ENCODE measurements around the gene ACYP1.

Gene ACYP1

DNA sequence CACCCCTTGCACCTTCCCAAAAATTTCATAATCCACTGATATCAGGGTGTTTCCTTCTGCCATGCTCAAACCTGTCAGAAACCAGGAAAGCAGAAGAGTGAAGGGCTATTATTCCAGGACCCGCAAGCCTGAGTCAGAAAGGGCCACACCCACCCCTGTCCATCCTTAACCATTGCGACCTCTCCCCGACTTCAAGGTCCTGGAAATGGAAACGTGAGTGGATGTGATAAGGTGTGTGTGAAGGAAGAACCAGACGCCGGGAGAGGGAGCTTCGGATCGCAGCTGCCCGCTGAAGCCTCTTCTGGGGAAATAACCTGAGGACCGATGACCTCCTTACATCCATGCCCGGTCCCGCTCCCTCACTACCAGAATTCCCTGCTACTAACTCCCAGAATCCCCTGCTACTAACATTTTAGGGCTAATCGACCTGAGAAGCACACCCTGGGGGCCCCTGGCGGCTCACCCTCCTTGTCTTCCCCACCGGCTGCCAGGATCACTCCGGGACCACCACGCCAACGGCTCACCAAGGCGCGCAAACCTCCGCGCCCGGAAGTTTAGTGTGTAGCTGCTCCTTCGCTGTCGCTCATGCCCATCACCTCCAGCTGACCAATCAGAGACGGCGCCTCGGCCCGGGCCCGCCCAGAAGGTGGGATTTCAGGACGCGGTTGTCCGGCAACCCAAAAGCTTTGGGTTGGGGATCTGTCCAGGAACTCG, at the start of gene ACYP1:
TSS of gene ACYP1 (minus strand) at position 534 of the 714 bp plus-strand sequence. CDS start at position 63, 471 bp downstream.
- Histone ChIP-seq H3K27me3 (peaks cover 7 to 17% (median 14%) of the 10 kb centered on the region in 11 experiments), H3K36me3 (peaks cover 0 to 30% (median 21%) of the 10 kb centered on the region in 11 experiments; a peak in 19 of 22 replicates), H3K4me2 (peak within 1 kb of the TSS; percentile 75 to 98 (median 95)), H4K20me1 (no peaks in the 10 kb centered on the region), H3K27ac (peak within 1 kb of the TSS; percentile 40 to 80 (median 71); a peak in 20 of 22 replicates), H3K4me3 (peak within 1 kb of the TSS; percentile 73 to 90 (median 82)), H3K9me3 (replicated peaks in 1 of 11) (peaks cover 6 to 13% (median 10%) of the 10 kb centered on the region in 11 experiments; a peak in 17 of 22 replicates), H3K4me1 (peaks cover 12 to 37% (median 19%) of the 10 kb centered on the region in 10 experiments), H3K9ac (peak within 1 kb of the TSS; percentile 72 to 85 (median 81))
- TF ChIP-seq Cebpa-rat (IDR thresholded peaks at IDR 0.05), result no peak

GRCh38 chr14:75109877-75110276, 46.1 kb upstream of the ACYP1 start:
- H3K36me3 ChIP-seq, result peaks cover 96 to 100% (median 100%) of the 10 kb centered on the region in 11 experiments
- no peak for TF ChIP-seq Cebpa-rat (IDR thresholded peaks at IDR 0.05)

GRCh38 chr14:75107186-75107585, 43.4 kb upstream of the ACYP1 start:
- 0 out of 22 replicates have a peak, but pooled peaks cover 0 to 5% (median 0%) of the 10 kb centered on the region in 11 experiments for H4K20me1 ChIP-seq
- TF ChIP-seq Cebpa-rat (IDR thresholded peaks at IDR 0.05), result no peak
- peaks cover 94 to 100% (median 96%) of the 10 kb centered on the region in 11 experiments for H3K36me3 ChIP-seq
- no peak overlapping the region for H3K4me2 ChIP-seq
- H3K4me3 ChIP-seq, result no peak overlapping the region
- H3K9me3 ChIP-seq (replicated peaks in 1 of 11), result no peaks in the 10 kb centered on the region
- H3K4me1 ChIP-seq, result no peaks in the 10 kb centered on the region
- H3K9ac ChIP-seq, result no peak overlapping the region
- H3K27me3 ChIP-seq, result no peaks in the 10 kb centered on the region
- H3K27ac ChIP-seq, result no peak overlapping the region

More at GRCh38 chr14:75109877-75110276, 46.1 kb upstream of the ACYP1 start:
- H3K9me3 ChIP-seq (replicated peaks in 1 of 11), result no peaks in the 10 kb centered on the region
- no peak overlapping the region for H3K27ac ChIP-seq
- H4K20me1 ChIP-seq, result 0 out of 22 replicates have a peak, but pooled peaks cover 0 to 6% (median 0%) of the 10 kb centered on the region in 11 experiments
- H3K4me1 ChIP-seq, result peaks cover 0 to 8% (median 6%) of the 10 kb centered on the region in 10 experiments; a peak in 10 of 20 replicates
- H3K27me3 ChIP-seq, result no peaks in the 10 kb centered on the region
- no peak overlapping the region for H3K9ac ChIP-seq
- H3K4me3 ChIP-seq, result no peak overlapping the region
- no peak overlapping the region for H3K4me2 ChIP-seq

DNA sequence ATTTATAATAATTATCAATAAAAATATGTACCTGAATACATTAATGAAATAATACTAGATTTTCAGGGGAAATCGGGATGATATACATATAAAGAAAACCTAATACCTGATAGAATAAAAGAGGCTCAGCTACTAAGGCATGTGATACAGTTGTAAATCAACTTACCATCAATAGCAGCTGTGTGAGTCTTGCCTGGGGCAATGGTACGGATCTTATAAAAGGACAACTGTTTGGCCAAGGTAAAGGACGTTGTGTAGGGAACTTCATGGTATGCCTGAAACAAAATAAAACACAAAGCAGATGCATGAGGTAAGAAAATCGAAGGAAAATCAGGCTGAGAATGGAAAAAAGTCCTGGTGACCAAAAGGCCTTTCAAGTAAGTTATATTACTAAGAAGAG, 37.7 kb upstream of the ACYP1 start:
- no peaks in the 10 kb centered on the region for H3K27me3 ChIP-seq
- no peaks in the 10 kb centered on the region for H3K9me3 ChIP-seq (replicated peaks in 1 of 11)
- peaks cover 93 to 100% (median 96%) of the 10 kb centered on the region in 11 experiments for H3K36me3 ChIP-seq
- TF ChIP-seq Cebpa-rat (IDR thresholded peaks at IDR 0.05), result no peak
- H4K20me1 ChIP-seq, result peaks cover 0 to 4% (median 0%) of the 10 kb centered on the region in 11 experiments; a peak in 2 of 22 replicates
- H3K9ac ChIP-seq, result no peak overlapping the region
- no peak overlapping the region for H3K4me3 ChIP-seq
- no peak overlapping the region for H3K27ac ChIP-seq
- no peak overlapping the region for H3K4me2 ChIP-seq
- H3K4me1 ChIP-seq, result no peaks in the 10 kb centered on the region

- Histone ChIP-seq H3K27ac (no peak overlapping the region), H3K9ac (no peak overlapping the region), H3K27me3 (no peaks in the 10 kb centered on the region), H4K20me1 (peaks cover 0 to 4% (median 0%) of the 10 kb centered on the region in 11 experiments; a peak in 2 of 22 replicates), H3K4me3 (no peak overlapping the region), H3K9me3 (replicated peaks in 1 of 11) (no peaks in the 10 kb centered on the region), H3K4me2 (no peak overlapping the region), H3K4me1 (no peaks in the 10 kb centered on the region), H3K36me3 (peaks cover 93 to 100% (median 96%) of the 10 kb centered on the region in 11 experiments)
- TF ChIP-seq Cebpa-rat (IDR thresholded peaks at IDR 0.05), result no peak
These were observed 34.9 kb upstream of the ACYP1 start for GRCh38 chr14:75098682-75099081.

DNA sequence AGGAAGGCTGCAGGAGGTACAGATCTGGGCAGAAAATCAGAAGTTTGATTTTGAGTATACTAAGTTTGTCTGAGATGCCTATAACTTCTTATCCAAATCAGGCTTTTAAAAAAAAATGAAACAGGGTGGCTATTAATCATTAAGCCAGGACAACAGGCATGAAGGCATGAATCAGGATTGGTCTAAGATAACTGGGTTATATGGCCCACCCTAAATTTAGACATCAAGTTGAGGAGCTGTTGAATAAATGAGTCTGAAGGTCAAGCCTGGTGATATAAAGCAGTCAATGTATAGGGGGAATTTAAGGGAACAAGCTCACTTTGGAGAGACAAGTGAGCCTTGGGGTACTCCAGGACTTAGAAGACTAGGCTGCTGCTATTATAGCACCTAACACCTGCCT, 34.4 kb upstream of the ACYP1 start:
- no peak overlapping the region for H3K9ac ChIP-seq
- H3K36me3 ChIP-seq, result peaks cover 93 to 100% (median 96%) of the 10 kb centered on the region in 11 experiments
- H3K27me3 ChIP-seq, result no peaks in the 10 kb centered on the region
- no peak for TF ChIP-seq Cebpa-rat (IDR thresholded peaks at IDR 0.05)
- peaks cover 0 to 4% (median 0%) of the 10 kb centered on the region in 11 experiments; a peak in 2 of 22 replicates for H4K20me1 ChIP-seq
- H3K27ac ChIP-seq, result no peak overlapping the region
- no peak overlapping the region for H3K4me3 ChIP-seq
- H3K4me2 ChIP-seq, result no peak overlapping the region
- no peaks in the 10 kb centered on the region for H3K9me3 ChIP-seq (replicated peaks in 1 of 11)
- H3K4me1 ChIP-seq, result no peaks in the 10 kb centered on the region

- Histone ChIP-seq H3K36me3 (peaks cover 95 to 100% (median 100%) of the 10 kb centered on the region in 11 experiments), H3K9me3 (replicated peaks in 1 of 11) (no peaks in the 10 kb centered on the region)
These were observed 33.1 kb upstream of the ACYP1 start for GRCh38 chr14:75096959-75097358.

GRCh38 chr14:75095690-75096089, 31.9 kb upstream of the ACYP1 start:
- H3K9me3 ChIP-seq (replicated peaks in 1 of 11), result no peaks in the 10 kb centered on the region
- peaks cover 94 to 100% (median 100%) of the 10 kb centered on the region in 11 experiments for H3K36me3 ChIP-seq
- H3K4me2 ChIP-seq, result no peak overlapping the region
- no peaks in the 10 kb centered on the region for H3K27me3 ChIP-seq
- H3K4me1 ChIP-seq, result no peaks in the 10 kb centered on the region
- no peak overlapping the region for H3K9ac ChIP-seq
- peaks cover 0 to 4% (median 0%) of the 10 kb centered on the region in 11 experiments; a peak in 2 of 22 replicates for H4K20me1 ChIP-seq
- no peak overlapping the region for H3K27ac ChIP-seq
- H3K4me3 ChIP-seq, result no peak overlapping the region
- TF ChIP-seq Cebpa-rat (IDR thresholded peaks at IDR 0.05), result no peak

More at GRCh38 chr14:75096959-75097358, 33.1 kb upstream of the ACYP1 start:
- no peak overlapping the region for H3K9ac ChIP-seq
- H3K4me3 ChIP-seq, result no peak overlapping the region
- no peak for TF ChIP-seq Cebpa-rat (IDR thresholded peaks at IDR 0.05)
- no peak overlapping the region for H3K27ac ChIP-seq
- H4K20me1 ChIP-seq, result peaks cover 0 to 4% (median 0%) of the 10 kb centered on the region in 11 experiments; a peak in 2 of 22 replicates
- no peak overlapping the region for H3K4me2 ChIP-seq
- no peaks in the 10 kb centered on the region for H3K27me3 ChIP-seq
- H3K4me1 ChIP-seq, result no peaks in the 10 kb centered on the region

DNA sequence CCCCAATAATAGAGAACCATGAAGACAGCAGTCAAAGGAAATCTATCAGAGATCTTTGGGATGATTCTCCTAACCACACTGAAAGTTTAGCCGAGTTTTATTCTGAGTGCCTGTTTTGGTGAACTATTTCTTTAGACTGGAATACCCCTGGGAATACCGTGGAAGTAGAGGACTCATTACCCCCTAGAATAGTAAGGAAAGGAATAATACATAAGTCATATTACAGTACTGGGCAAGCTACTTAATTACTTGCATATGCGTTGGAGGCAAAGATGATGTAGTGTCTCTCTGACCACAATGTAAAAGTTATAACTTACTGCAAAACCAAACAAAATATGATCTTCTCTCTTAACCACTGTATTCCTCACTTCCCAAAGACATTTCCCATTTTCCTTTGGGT, 31.1 kb upstream of the ACYP1 start:
- H3K9ac ChIP-seq, result no peak overlapping the region
- H3K4me1 ChIP-seq, result no peaks in the 10 kb centered on the region
- no peak overlapping the region for H3K27ac ChIP-seq
- H4K20me1 ChIP-seq, result peaks cover 0 to 4% (median 0%) of the 10 kb centered on the region in 11 experiments; a peak in 2 of 22 replicates
- H3K9me3 ChIP-seq (replicated peaks in 1 of 11), result no peaks in the 10 kb centered on the region
- no peaks in the 10 kb centered on the region for H3K27me3 ChIP-seq
- TF ChIP-seq Cebpa-rat (IDR thresholded peaks at IDR 0.05), result no peak
- peaks cover 94 to 100% (median 99%) of the 10 kb centered on the region in 11 experiments for H3K36me3 ChIP-seq
- no peak overlapping the region for H3K4me2 ChIP-seq
- H3K4me3 ChIP-seq, result no peak overlapping the region
